GM23248 (cell line): ENCODE results near the gene AP2S1. TPM values are rescaled to one million over a fixed set of nuclear protein-coding genes. Genes with fewer than 3 reads are reported as not detected.

ENCODE experiments used
- DNase-seq: peaks from one replicate; pipeline ENCODE4 v3.0.0-alpha.2; 2015
- H2AFZ ChIP-seq: fragments of 200-600 bp; sonication (generic); 2 replicates; pipeline ENCODE4 v1.6.1; 2016; ENCODE audit warnings: antibody characterized with exemption
- H3F3A ChIP-seq: fragments of 200-600 bp; sonication (generic); 2 replicates; pipeline ENCODE4 v1.6.1; 2016; ENCODE audit warnings: mild to moderate bottlenecking, antibody characterized with exemption, mixed run types; ENCODE audit not compliant: insufficient read depth
- H3K27ac ChIP-seq: fragments of 200-600 bp; sonication (generic); 2 replicates; pipeline ENCODE4 v1.5.1; 2016; ENCODE audit warnings: mild to moderate bottlenecking
- H3K27me3 ChIP-seq: fragments of 200-600 bp; sonication (generic); replicated peaks from 2 replicates; pipeline ENCODE4 v1.6.1; 2016; ENCODE audit warnings: mild to moderate bottlenecking; ENCODE audit not compliant: insufficient read depth
- H3K36me3 ChIP-seq: fragments of 200-600 bp; sonication (generic); 2 replicates; pipeline ENCODE4 v1.6.1; 2016; ENCODE audit warnings: low read depth, mild to moderate bottlenecking
- H3K4me1 ChIP-seq: fragments of 200-600 bp; sonication (generic); 2 replicates; pipeline ENCODE4 v1.6.1; 2016; ENCODE audit warnings: mild to moderate bottlenecking; ENCODE audit not compliant: insufficient read depth
- H3K4me2 ChIP-seq: fragments of 200-600 bp; sonication (generic); one replicate; pipeline ENCODE4 v1.6.1; 2016; ENCODE audit warnings: mild to moderate bottlenecking; ENCODE audit not compliant: unreplicated experiment
- H3K4me3 ChIP-seq: fragments of 200-600 bp; sonication (generic); 2 replicates; pipeline ENCODE4 v1.5.1; 2016; ENCODE audit warnings: mild to moderate bottlenecking
- H3K79me2 ChIP-seq: fragments of 200-600 bp; sonication (generic); 2 replicates; pipeline ENCODE4 v1.6.1; 2016; ENCODE audit warnings: mild to moderate bottlenecking; ENCODE audit not compliant: insufficient read depth
- H3K9ac ChIP-seq: fragments of 200-600 bp; sonication (generic); 2 replicates; pipeline ENCODE4 v1.6.1; 2016; ENCODE audit warnings: mild to moderate bottlenecking
- H3K9me2 ChIP-seq: fragments of 200-600 bp; sonication (generic); 2 replicates; pipeline ENCODE4 v1.6.1; 2016; ENCODE audit warnings: mixed run types, mild to moderate bottlenecking, moderate library complexity; ENCODE audit not compliant: insufficient read depth
- H3K9me3 ChIP-seq: fragments of 200-600 bp; sonication (generic); one replicate; pipeline ENCODE4 v1.6.1; 2017; ENCODE audit warnings: low read depth
- H4K20me1 ChIP-seq: fragments of 200-600 bp; sonication (generic); 2 replicates; pipeline ENCODE4 v1.6.0; 2016; ENCODE audit not compliant: insufficient read depth
- EZH2 ChIP-seq: fragments of 200-600 bp; sonication (generic); IDR thresholded peaks from 2 replicates; pipeline ENCODE4 v1.6.1; 2018; ENCODE audit warnings: antibody characterized with exemption, mild to moderate bottlenecking; ENCODE audit not compliant: insufficient read depth, poor library complexity, severe bottlenecking
- EZH2phosphoT487 ChIP-seq: fragments of 200-600 bp; sonication (generic); IDR thresholded peaks from 2 replicates; pipeline ENCODE4 v1.6.1; 2018; ENCODE audit warnings: antibody characterized with exemption, moderate library complexity, mild to moderate bottlenecking, low read depth; ENCODE audit not compliant: insufficient read depth
- WGBS, 2 experiments: methylation state at CpG; one replicate each; pipeline ENCODE4 v1.1.6; 2015 to 2017; ENCODE audit warnings: low lambda C conversion rate in 2 of 2, low coverage in 1 of 2; ENCODE audit errors: missing lambda C conversion rate in 2 of 2; 5-methylcytosine and 5-hydroxymethylcytosine counted together
- in situ Hi-C: fragments of 300-500 bp; cut with MboI; formaldehyde crosslinking; loops from 2 replicates; pipeline ENCODE4 v1.15.0; 2020
- polyA plus RNA-seq: library from polyadenylated mRNA; unstranded; fragments of >200 nt; fragmentation: Nextera tagmentation; extraction: Ambion mirVana; gene quantifications from 2 replicates; pipeline ENCODE4 v1.2.1, GENCODE V29; 2016
- total RNA-seq: library from RNA; depleted of rRNA; stranded (reverse); fragments of >200 nt; shearing (Covaris generic); gene quantifications from 2 replicates; pipeline ENCODE4 v1.2.3, GENCODE V29; 2014

Gene AP2S1
- total and polyA plus RNA-seq, 2 experiments from 2014 or later = 231 to 584 TPM

DNA sequence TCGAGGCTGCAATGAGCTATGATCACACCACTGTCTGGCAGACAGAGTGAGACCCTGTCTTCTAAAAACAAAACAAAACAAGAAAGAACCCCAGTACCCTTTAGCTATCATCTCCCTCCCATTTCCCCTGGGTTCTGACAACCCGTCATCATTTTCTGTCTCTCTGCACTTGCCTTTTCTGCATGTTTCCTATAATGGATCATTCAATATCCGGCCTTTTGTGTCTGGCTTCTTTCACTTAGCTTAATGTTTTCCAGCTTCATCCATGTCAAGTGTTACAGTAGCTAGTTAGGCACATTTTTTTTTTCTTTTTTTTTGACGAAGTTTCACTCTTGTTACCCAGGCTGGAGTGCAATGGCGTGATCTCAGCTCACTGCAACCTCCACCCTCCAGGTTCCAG lies 16.5 kb downstream of the AP2S1 start:
- H3K4me2 ChIP-seq = no peak overlapping the region
- WGBS, 2 experiments = 14 to 26% methylated on average over 5 of the region's 5 CpGs
- in situ Hi-C loops = no loop called here

DNA sequence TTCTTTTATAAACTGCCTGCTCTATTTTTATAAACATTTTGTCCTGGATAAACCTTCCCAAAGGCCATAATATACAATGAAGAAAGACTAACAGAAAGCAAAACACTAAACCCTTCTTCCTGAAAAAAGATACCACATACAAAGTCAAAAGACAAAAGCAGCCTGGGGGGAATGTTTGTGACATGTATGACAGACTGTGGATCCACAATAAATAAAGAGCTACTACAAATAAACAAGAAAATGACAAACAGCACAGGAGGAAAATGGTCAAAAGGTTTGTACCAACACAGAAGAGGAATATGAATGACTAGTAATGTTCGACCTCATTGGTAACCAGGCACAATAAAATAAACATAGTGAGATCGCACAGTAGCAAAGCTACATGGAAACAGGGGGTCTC lies 19.8 kb downstream of the AP2S1 start:
- TF ChIP-seq EZH2phosphoT487 = no peak
- no peak for TF ChIP-seq EZH2
- H3K79me2 ChIP-seq = no peaks in the 10 kb centered on the region
- no peaks in the 10 kb centered on the region; the same call in 1 of the 2 replicates for H3K36me3 ChIP-seq
- H3K9me3 ChIP-seq = no peaks in the 10 kb centered on the region
- peak overlapping the region; percentile 0; the same call in 1 of the 2 replicates for H2AFZ ChIP-seq
- peaks cover 13% of the 10 kb centered on the region for H3K4me1 ChIP-seq
- H3K27me3 ChIP-seq = no peaks in the 10 kb centered on the region
- in situ Hi-C loops = no loop called here
- H3K27ac ChIP-seq = peak overlapping the region; percentile 95
- WGBS, 2 experiments = 61 to 68% methylated on average over 2 of the region's 2 CpGs
- no peaks in the 10 kb centered on the region for H4K20me1 ChIP-seq
- H3K4me3 ChIP-seq = no peak overlapping the region
- peaks cover 18% of the 10 kb centered on the region for H3F3A ChIP-seq
- H3K9ac ChIP-seq = no peak overlapping the region
- H3K4me2 ChIP-seq = no peak overlapping the region
- DNase-seq = no peak
- no peaks in the 10 kb centered on the region for H3K9me2 ChIP-seq

More for the DNA sequence above, 16.5 kb downstream of the AP2S1 start:
- Histone ChIP-seq H3K9ac (no peak overlapping the region), H4K20me1 (no peaks in the 10 kb centered on the region), H3K36me3 (no peaks in the 10 kb centered on the region; the same call in 1 of the 2 replicates), H3K9me3 (no peaks in the 10 kb centered on the region), H3K9me2 (no peaks in the 10 kb centered on the region), H3F3A (peaks cover 21% of the 10 kb centered on the region), H3K27me3 (no peaks in the 10 kb centered on the region), H3K4me3 (no peak overlapping the region), H3K4me1 (peaks cover 13% of the 10 kb centered on the region), H2AFZ (no peak overlapping the region), H3K27ac (no peak overlapping the region), H3K79me2 (no peaks in the 10 kb centered on the region)
- no peak for TF ChIP-seq EZH2
- TF ChIP-seq EZH2phosphoT487 = no peak
- peak; percentile 11 for DNase-seq

DNA sequence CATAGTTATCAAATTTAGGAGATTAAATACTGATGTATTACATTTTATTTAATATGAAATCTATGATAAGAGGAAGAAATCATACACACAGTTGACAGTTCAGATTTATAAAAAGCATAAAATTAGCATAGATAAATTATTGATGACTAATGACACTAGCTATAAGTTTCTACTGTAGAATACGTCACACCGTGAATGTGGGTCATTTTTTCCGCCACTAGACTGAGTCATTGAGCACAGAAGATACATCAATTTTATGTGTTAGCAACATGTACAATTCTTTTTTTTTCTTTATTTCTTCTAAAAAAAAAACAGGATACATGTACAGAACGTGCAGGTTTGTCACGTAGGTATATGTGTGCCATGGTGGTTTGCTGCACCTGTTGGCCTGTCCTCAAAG lies 22.2 kb downstream of the AP2S1 start:
- DNase-seq = peak; percentile 57
- Histone ChIP-seq H4K20me1 (no peaks in the 10 kb centered on the region), H2AFZ (no peak overlapping the region), H3K4me3 (no peak overlapping the region), H3K9me3 (no peaks in the 10 kb centered on the region), H3K9ac (0 out of 2 replicates have a peak overlapping the region, but pooled peaks have one; percentile 6), H3K9me2 (no peaks in the 10 kb centered on the region), H3K4me2 (peak overlapping the region; percentile 20), H3K79me2 (no peaks in the 10 kb centered on the region), H3F3A (peaks cover 14% of the 10 kb centered on the region), H3K27ac (peak overlapping the region; percentile 95), H3K36me3 (no peaks in the 10 kb centered on the region), H3K27me3 (no peaks in the 10 kb centered on the region), H3K4me1 (peaks cover 7% of the 10 kb centered on the region)
- no peak for TF ChIP-seq EZH2
- TF ChIP-seq EZH2phosphoT487 = no peak
- in situ Hi-C loops = no loop called here
- WGBS, 2 experiments = 77 to 83% methylated on average over 5 of the region's 5 CpGs

DNA sequence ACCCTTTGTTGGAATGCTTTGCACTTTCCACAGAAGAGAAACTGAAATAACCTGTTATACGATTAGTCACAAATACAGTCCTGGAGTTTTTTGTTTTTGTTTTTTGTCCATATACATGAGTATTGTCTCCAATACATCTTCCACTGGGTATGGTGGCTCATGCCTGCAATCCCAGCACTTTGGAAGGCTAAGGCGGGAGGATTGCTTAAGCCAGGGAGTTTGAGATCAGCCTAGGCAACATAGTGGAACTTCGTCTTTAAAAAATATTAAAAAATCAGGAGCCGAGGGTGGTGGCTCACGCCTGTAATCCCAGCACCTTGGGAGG lies 25.0 kb downstream of the AP2S1 start:
- no peaks in the 10 kb centered on the region for H3K9me2 ChIP-seq
- TF ChIP-seq EZH2 (no peak), EZH2phosphoT487 (no peak)
- no peak overlapping the region for H3K9ac ChIP-seq
- H3K79me2 ChIP-seq = no peaks in the 10 kb centered on the region
- H3K27ac ChIP-seq = no peak overlapping the region
- in situ Hi-C loops = no loop called here
- 61 to 62% methylated on average over 5 of the region's 5 CpGs for WGBS, 2 experiments
- peaks cover 9% of the 10 kb centered on the region for H3F3A ChIP-seq
- no peak overlapping the region for H2AFZ ChIP-seq
- no peak for DNase-seq
- H3K27me3 ChIP-seq = no peaks in the 10 kb centered on the region
- no peaks in the 10 kb centered on the region for H3K9me3 ChIP-seq
- no peaks in the 10 kb centered on the region for H3K36me3 ChIP-seq
- H4K20me1 ChIP-seq = no peaks in the 10 kb centered on the region
- no peak overlapping the region for H3K4me3 ChIP-seq
- H3K4me2 ChIP-seq = no peak overlapping the region
- peaks cover 7% of the 10 kb centered on the region for H3K4me1 ChIP-seq
